HCT116 (cell line): ENCODE measurements around the gene SFXN2. TPM values are rescaled to one million over a fixed set of nuclear protein-coding genes. Genes with fewer than 3 reads are reported as not detected.

ENCODE experiments used
- ATAC-seq: fragments of 200-7000 bp; cut with Tn5 transposase; 2 replicates; pipeline ENCODE4 v1.9.1; 2020; ENCODE audit warnings: mild to moderate bottlenecking, moderate library complexity
- BruUV-seq: library from RNA; stranded (reverse); fragments of 400-500 nt; replicated peaks from 2 replicates; lab custom pipeline; 2021; lab: Mats Ljungman, UMichigan
- CTCF ChIA-PET: fragments of 300-600 bp; sonication (Branson Sonifier 250); formaldehyde crosslinking; loops from one replicate; lab custom pipeline; 2021; ENCODE audit warnings: antibody characterized with exemption; lab: Charles Lee
- POLR2A ChIA-PET: fragments of 300-600, 350-600 bp; sonication (Branson Sonifier 250); formaldehyde crosslinking; loops from one replicate; lab custom pipeline; 2021; ENCODE audit warnings: antibody characterized with exemption; lab: Charles Lee
- RAD21 ChIA-PET, 2 experiments: fragments of 300-600 bp; sonication (Branson Sonifier 250); formaldehyde crosslinking; loops; one replicate each; lab custom pipeline; 2023; ENCODE audit warnings: low total read pairs in 2 of 2; ENCODE audit not compliant: uncharacterized antibody in 2 of 2, unreplicated experiment in 2 of 2, low non-redundant PET in 1 of 2; lab: Charles Lee
- DNase-seq: peaks from one replicate; pipeline ENCODE4 v3.0.0-alpha.2; 2010; ENCODE audit warnings: low read depth, low spot score
- H2AFZ ChIP-seq: fragments of 200-600 bp; shearing (Covaris generic), sonication (generic); 2 replicates; pipeline ENCODE4 v1.6.1; 2017; ENCODE audit warnings: low read depth, mixed run types, mixed read lengths, antibody characterized with exemption, low read length; ENCODE audit not compliant: poor library complexity, severe bottlenecking
- H3K27ac ChIP-seq: 2 replicates; pipeline ENCODE4 v1.5.1; 2012; ENCODE audit warnings: low read depth, low read length
- H3K27me3 ChIP-seq: fragments of 200-600 bp; sonication (generic); 2 replicates; pipeline ENCODE4 v1.6.1; 2016; ENCODE audit warnings: mixed run types, low read length, mixed read lengths; ENCODE audit not compliant: insufficient read depth
- H3K36me3 ChIP-seq, 2 experiments: fragments of 200-500 bp in 1 of 2; fragments of 200-600 bp in 1 of 2; sonication (Bioruptor generic) in 1 of 2; sonication (generic) in 1 of 2; 2 replicates each; pipeline versions ENCODE4 v1.5.1 to v1.6.1; 2014 to 2016; ENCODE audit warnings: low read length in 2 of 2, inconsistent platforms in 1 of 2, mixed read lengths in 1 of 2, mixed run types in 1 of 2; ENCODE audit not compliant: insufficient read depth in 2 of 2, control insufficient read depth in 1 of 2
- H3K4me1 ChIP-seq, 2 experiments: fragments of 200-600 bp in 1 of 2; sonication (generic) in 1 of 2; 2 replicates each; pipeline versions ENCODE4 v1.5.1 to v1.6.1; 2012 to 2017; ENCODE audit warnings: low read length in 2 of 2, inconsistent platforms in 1 of 2, mild to moderate bottlenecking in 1 of 2, mixed read lengths in 1 of 2, mixed run types in 1 of 2, moderate library complexity in 1 of 2; ENCODE audit not compliant: insufficient read depth in 2 of 2, control insufficient read depth in 1 of 2
- H3K4me2 ChIP-seq: fragments of 200-600 bp; sonication (generic); 2 replicates; pipeline ENCODE4 v1.6.1; 2017; ENCODE audit warnings: mixed run types, low read length, mixed read lengths
- H3K4me3 ChIP-seq, 2 experiments: fragments of 200-600 bp in 1 of 2; sonication (generic) in 1 of 2; replicated peaks in 1 of 2; 2 replicates each; pipeline ENCODE4 v1.5.1; 2011 to 2016; ENCODE audit warnings: low read length in 2 of 2, control low read depth in 1 of 2, low read depth in 1 of 2, mild to moderate bottlenecking in 1 of 2, mixed read lengths in 1 of 2, mixed run types in 1 of 2
- H3K79me2 ChIP-seq: fragments of 200-600 bp; sonication (generic); 2 replicates; pipeline ENCODE4 v1.6.1; 2017; ENCODE audit warnings: mild to moderate bottlenecking, mixed run types, low read length, moderate library complexity, mixed read lengths; ENCODE audit not compliant: insufficient read depth
- H3K9ac ChIP-seq: fragments of 200-600 bp; sonication (generic); 2 replicates; pipeline ENCODE4 v1.6.1; 2016; ENCODE audit warnings: low read length, mixed read lengths
- H3K9me2 ChIP-seq: fragments of 200-600 bp; sonication (generic), shearing (Covaris generic); 2 replicates; pipeline ENCODE4 v1.6.1; 2017; ENCODE audit warnings: mixed run types, mild to moderate bottlenecking, moderate library complexity; ENCODE audit not compliant: insufficient read depth
- H3K9me3 ChIP-seq, 2 experiments: fragments of 200-500 bp in 1 of 2; fragments of 200-600 bp in 1 of 2; sonication (Bioruptor generic) in 1 of 2; sonication (generic) in 1 of 2; 2 replicates each; pipeline ENCODE4 v1.6.1; 2014 to 2017; ENCODE audit warnings: low read length in 2 of 2, mixed read lengths in 2 of 2, inconsistent platforms in 1 of 2, low read depth in 1 of 2, mild to moderate bottlenecking in 1 of 2, mixed run types in 1 of 2, moderate library complexity in 1 of 2; ENCODE audit not compliant: control insufficient read depth in 1 of 2, insufficient read depth in 1 of 2
- H4K20me1 ChIP-seq: fragments of 200-600 bp; sonication (generic), shearing (Covaris generic); 2 replicates; pipeline ENCODE4 v1.6.1; 2017; ENCODE audit warnings: mixed run types, mild to moderate bottlenecking, moderate library complexity; ENCODE audit not compliant: insufficient read depth
- CBX3 ChIP-seq: IDR thresholded peaks from 2 replicates; pipeline ENCODE4 v1.6.1; 2012; ENCODE audit warnings: low read depth
- CEBPB ChIP-seq: IDR thresholded peaks from 2 replicates; pipeline ENCODE4 v1.6.1; 2012; ENCODE audit warnings: low read depth
- EGR1 ChIP-seq: IDR thresholded peaks from 2 replicates; pipeline ENCODE4 v1.6.1; 2012; ENCODE audit warnings: low read depth
- ELF1 ChIP-seq: IDR thresholded peaks from 2 replicates; pipeline ENCODE4 v1.6.1; 2012; ENCODE audit warnings: low read depth, borderline replicate concordance
- EZH2phosphoT487 ChIP-seq: fragments of 200-600 bp; IDR thresholded peaks from 2 replicates; pipeline ENCODE4 v1.6.1; 2018; ENCODE audit warnings: antibody characterized with exemption, borderline replicate concordance
- FOSL1 ChIP-seq: IDR thresholded peaks from 2 replicates; pipeline ENCODE4 v1.6.1; 2012; ENCODE audit warnings: low read depth
- JUND ChIP-seq: IDR thresholded peaks from 2 replicates; pipeline ENCODE4 v1.6.1; 2012
- POLR2AphosphoS5 ChIP-seq: IDR thresholded peaks from 2 replicates; pipeline ENCODE4 v1.6.1; 2011; ENCODE audit warnings: mild to moderate bottlenecking, low read depth, low read length, moderate library complexity
- RAD21 ChIP-seq: IDR thresholded peaks from 2 replicates; pipeline ENCODE4 v1.6.1; 2012; ENCODE audit warnings: low read depth, mild to moderate bottlenecking
- SIN3A ChIP-seq: IDR thresholded peaks from 2 replicates; pipeline ENCODE4 v1.6.1; 2012; ENCODE audit warnings: low read depth
- SP1 ChIP-seq: IDR thresholded peaks from 2 replicates; pipeline ENCODE4 v1.6.1; 2012; ENCODE audit warnings: low read depth
- SRF ChIP-seq: IDR thresholded peaks from 2 replicates; pipeline ENCODE4 v1.6.1; 2012; ENCODE audit warnings: low read depth
- YY1 ChIP-seq: IDR thresholded peaks from 2 replicates; pipeline ENCODE4 v1.6.1; 2011; ENCODE audit warnings: low read length, low read depth, moderate library complexity, mild to moderate bottlenecking; ENCODE audit not compliant: insufficient replicate concordance; ENCODE audit errors: extremely low read depth
- ZNF274 ChIP-seq: fragments of 200-500 bp; sonication (Bioruptor generic); IDR thresholded peaks from 2 replicates; pipeline ENCODE4 v1.6.1; 2014; ENCODE audit warnings: mild to moderate bottlenecking, low read depth, low read length, inconsistent platforms
- intact Hi-C: fragments of 100-400 bp; cut with micrococcal nuclease; formaldehyde crosslinking; loops from 2 replicates; pipeline ENCODE4 v1.10.0; 2022
- total RNA-seq: library from RNA; stranded (reverse); gene quantifications from one replicate; pipeline ENCODE4 v1.2.1, GENCODE V29; 2021; ENCODE audit not compliant: unreplicated experiment
- TF ChIP-seq, protein P1 (sequence below): IDR thresholded peaks from 2 replicates; pipeline ENCODE4 v1.6.1; 2011; ENCODE audit warnings: mild to moderate bottlenecking, low read length, moderate library complexity; ENCODE audit not compliant: insufficient replicate concordance; ENCODE audit errors: extremely low read depth
- TF ChIP-seq, protein P2 (sequence below): IDR thresholded peaks from 2 replicates; pipeline ENCODE4 v1.6.1; 2012; ENCODE audit warnings: low read depth
- TF ChIP-seq, protein P3 (sequence below): IDR thresholded peaks from 2 replicates; pipeline ENCODE4 v1.6.1; 2012
- TF ChIP-seq, protein P4 (sequence below): IDR thresholded peaks from 2 replicates; pipeline ENCODE4 v1.6.1; 2012

Gene SFXN2
- total RNA-seq, 1 experiment from 2014 or later, result 22.9 TPM

DNA sequence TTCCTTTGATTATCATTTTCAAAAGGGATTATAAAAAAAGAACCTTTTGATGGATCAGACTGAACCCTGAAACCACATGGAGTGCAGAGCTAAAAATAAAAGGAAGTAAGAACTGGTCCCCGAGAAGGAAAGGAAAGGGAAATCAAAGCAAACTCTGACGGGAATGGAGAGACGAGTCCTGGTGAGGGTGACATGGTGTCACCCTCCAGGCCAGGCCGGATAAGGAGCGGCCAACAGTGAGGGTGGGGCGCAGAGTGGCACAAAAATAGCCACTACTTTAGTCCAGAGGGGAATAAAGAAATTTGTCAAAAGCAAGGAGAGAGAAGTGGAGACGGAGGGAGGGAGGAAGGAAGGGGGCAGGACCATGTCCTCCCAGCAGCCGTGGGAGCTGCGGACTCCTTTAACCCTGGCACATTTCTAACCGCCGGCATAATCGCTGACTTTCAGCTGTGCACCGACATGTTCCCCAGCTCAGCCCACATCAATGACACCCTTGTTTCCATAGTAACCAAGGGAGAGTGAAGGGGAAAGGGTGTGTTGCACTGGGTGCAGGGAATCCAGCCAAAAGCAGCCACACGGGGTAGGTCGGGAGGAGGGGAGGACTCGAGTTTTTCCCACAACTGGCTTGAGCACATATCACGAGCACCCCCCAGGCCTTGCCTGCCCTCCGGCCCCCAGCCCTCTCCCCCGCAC, 40.5 kb upstream of the SFXN2 start:
- Histone ChIP-seq H3K9me2 (no peaks in the 10 kb centered on the region), H3K4me3 (no peak overlapping the region)
- TF ChIP-seq EGR1 (no peak), SRF (no peak), ELF1 (no peak), RAD21 (no peak), ZNF274 (no peak), SP1 (no peak), SIN3A (no peak), POLR2AphosphoS5 (no peak), FOSL1 (no peak), EZH2phosphoT487 (no peak), YY1 (no peak), CEBPB (no peak), JUND (no peak), CBX3 (no peak)
- TF ChIP-seq, protein P1, sequence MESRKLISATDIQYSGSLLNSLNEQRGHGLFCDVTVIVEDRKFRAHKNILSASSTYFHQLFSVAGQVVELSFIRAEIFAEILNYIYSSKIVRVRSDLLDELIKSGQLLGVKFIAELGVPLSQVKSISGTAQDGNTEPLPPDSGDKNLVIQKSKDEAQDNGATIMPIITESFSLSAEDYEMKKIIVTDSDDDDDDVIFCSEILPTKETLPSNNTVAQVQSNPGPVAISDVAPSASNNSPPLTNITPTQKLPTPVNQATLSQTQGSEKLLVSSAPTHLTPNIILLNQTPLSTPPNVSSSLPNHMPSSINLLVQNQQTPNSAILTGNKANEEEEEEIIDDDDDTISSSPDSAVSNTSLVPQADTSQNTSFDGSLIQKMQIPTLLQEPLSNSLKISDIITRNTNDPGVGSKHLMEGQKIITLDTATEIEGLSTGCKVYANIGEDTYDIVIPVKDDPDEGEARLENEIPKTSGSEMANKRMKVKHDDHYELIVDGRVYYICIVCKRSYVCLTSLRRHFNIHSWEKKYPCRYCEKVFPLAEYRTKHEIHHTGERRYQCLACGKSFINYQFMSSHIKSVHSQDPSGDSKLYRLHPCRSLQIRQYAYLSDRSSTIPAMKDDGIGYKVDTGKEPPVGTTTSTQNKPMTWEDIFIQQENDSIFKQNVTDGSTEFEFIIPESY, result no peak
- TF ChIP-seq, protein P2, sequence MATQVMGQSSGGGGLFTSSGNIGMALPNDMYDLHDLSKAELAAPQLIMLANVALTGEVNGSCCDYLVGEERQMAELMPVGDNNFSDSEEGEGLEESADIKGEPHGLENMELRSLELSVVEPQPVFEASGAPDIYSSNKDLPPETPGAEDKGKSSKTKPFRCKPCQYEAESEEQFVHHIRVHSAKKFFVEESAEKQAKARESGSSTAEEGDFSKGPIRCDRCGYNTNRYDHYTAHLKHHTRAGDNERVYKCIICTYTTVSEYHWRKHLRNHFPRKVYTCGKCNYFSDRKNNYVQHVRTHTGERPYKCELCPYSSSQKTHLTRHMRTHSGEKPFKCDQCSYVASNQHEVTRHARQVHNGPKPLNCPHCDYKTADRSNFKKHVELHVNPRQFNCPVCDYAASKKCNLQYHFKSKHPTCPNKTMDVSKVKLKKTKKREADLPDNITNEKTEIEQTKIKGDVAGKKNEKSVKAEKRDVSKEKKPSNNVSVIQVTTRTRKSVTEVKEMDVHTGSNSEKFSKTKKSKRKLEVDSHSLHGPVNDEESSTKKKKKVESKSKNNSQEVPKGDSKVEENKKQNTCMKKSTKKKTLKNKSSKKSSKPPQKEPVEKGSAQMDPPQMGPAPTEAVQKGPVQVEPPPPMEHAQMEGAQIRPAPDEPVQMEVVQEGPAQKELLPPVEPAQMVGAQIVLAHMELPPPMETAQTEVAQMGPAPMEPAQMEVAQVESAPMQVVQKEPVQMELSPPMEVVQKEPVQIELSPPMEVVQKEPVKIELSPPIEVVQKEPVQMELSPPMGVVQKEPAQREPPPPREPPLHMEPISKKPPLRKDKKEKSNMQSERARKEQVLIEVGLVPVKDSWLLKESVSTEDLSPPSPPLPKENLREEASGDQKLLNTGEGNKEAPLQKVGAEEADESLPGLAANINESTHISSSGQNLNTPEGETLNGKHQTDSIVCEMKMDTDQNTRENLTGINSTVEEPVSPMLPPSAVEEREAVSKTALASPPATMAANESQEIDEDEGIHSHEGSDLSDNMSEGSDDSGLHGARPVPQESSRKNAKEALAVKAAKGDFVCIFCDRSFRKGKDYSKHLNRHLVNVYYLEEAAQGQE, result no peak
- TF ChIP-seq, protein P3, sequence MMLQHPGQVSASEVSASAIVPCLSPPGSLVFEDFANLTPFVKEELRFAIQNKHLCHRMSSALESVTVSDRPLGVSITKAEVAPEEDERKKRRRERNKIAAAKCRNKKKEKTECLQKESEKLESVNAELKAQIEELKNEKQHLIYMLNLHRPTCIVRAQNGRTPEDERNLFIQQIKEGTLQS, result no peak
- TF ChIP-seq, protein P4, sequence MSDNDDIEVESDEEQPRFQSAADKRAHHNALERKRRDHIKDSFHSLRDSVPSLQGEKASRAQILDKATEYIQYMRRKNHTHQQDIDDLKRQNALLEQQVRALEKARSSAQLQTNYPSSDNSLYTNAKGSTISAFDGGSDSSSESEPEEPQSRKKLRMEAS, result no peak
- TF ChIP-seq, all 23 proteins: peak for 0
- intact Hi-C loops, result no loop called here
- ATAC-seq, result no peak
- RAD21 ChIA-PET, result no interaction called here
- H3K79me2 ChIP-seq, result no peaks in the 10 kb centered on the region
- H3K27ac ChIP-seq, result no peak overlapping the region
- no peak overlapping the region for H3K4me2 ChIP-seq
- no TSS peak for BruUV-seq
- H3K9me3 ChIP-seq, result no peaks in the 10 kb centered on the region
- H3K4me1 ChIP-seq, result peaks cover 13 to 21% of the 10 kb centered on the region in 2 experiments
- H4K20me1 ChIP-seq, result no peaks in the 10 kb centered on the region
- no peak for DNase-seq
- POLR2A ChIA-PET, result no interaction called here
- H2AFZ ChIP-seq, result no peak overlapping the region
- CTCF ChIA-PET, result no interaction called here
- no peak overlapping the region for H3K9ac ChIP-seq
- no peaks in the 10 kb centered on the region for H3K27me3 ChIP-seq
- H3K36me3 ChIP-seq, result no peaks in the 10 kb centered on the region; a peak in 1 of 4 replicates
